ENCODE data around the gene TMED5. TPM values are rescaled to one million over a fixed set of nuclear protein-coding genes. Genes with fewer than 3 reads are reported as not detected.

The TMED5 gene
- total RNA-seq, 4 donors from 2014 or later = 37.7 to 62.3 (median 40.2) TPM

- Histone ChIP-seq H3K36me3 (peaks cover 32% of the 10 kb centered on the region), H3K4me1 (no peaks in the 10 kb centered on the region), H3K27me3 (no peaks in the 10 kb centered on the region), H3K9me3 (no peaks in the 10 kb centered on the region), H3K27ac (no peak overlapping the region), H3K4me3 (no peak overlapping the region)
- WGBS = 94% methylated on average over 4 of the region's 4 CpGs
- TF ChIP-seq CTCF (IDR thresholded peaks at IDR 0.05) = no peak
- no peak for TF ChIP-seq POLR2AphosphoS5 (IDR thresholded peaks at IDR 0.05)
- TF ChIP-seq POLR2A (IDR thresholded peaks at IDR 0.05) = no peak
- no peak for TF ChIP-seq EP300 (IDR thresholded peaks at IDR 0.05)
- no peak for DNase-seq (ENCODE audit: low spot score in 2 of 2)
These were observed 56.9 kb downstream of the TMED5 start for GRCh38 chr1:93123201-93123783.

- no peak for DNase-seq (ENCODE audit: low spot score in 2 of 2)
- Histone ChIP-seq H3K9me3 (no peaks in the 10 kb centered on the region), H3K27ac (no peak overlapping the region), H3K36me3 (peaks cover 41% of the 10 kb centered on the region), H3K27me3 (no peaks in the 10 kb centered on the region), H3K4me1 (no peaks in the 10 kb centered on the region), H3K4me3 (no peak overlapping the region)
- TF ChIP-seq POLR2AphosphoS5 (IDR thresholded peaks at IDR 0.05) (no peak), POLR2A (IDR thresholded peaks at IDR 0.05) (no peak), EP300 (IDR thresholded peaks at IDR 0.05) (no peak), CTCF (IDR thresholded peaks at IDR 0.05) (no peak)
These were observed 59.6 kb downstream of the TMED5 start for GRCh38 chr1:93120614-93121013.

- TF ChIP-seq POLR2AphosphoS5 (IDR thresholded peaks at IDR 0.05) (no peak), EP300 (IDR thresholded peaks at IDR 0.05) (no peak), POLR2A (IDR thresholded peaks at IDR 0.05) (no peak), CTCF (IDR thresholded peaks at IDR 0.05) (no peak)
- no peak overlapping the region for H3K4me3 ChIP-seq
- H3K9me3 ChIP-seq = no peaks in the 10 kb centered on the region
- H3K27me3 ChIP-seq = no peaks in the 10 kb centered on the region
- peaks cover 21% of the 10 kb centered on the region for H3K36me3 ChIP-seq
- H3K4me1 ChIP-seq = no peaks in the 10 kb centered on the region
- DNase-seq (ENCODE audit: low spot score in 2 of 2) = no peak
- no peak overlapping the region for H3K27ac ChIP-seq
- WGBS = 91% methylated on average over 2 of the region's 2 CpGs
These were observed 65.8 kb downstream of the TMED5 start for GRCh38 chr1:93114391-93114790.

DNA sequence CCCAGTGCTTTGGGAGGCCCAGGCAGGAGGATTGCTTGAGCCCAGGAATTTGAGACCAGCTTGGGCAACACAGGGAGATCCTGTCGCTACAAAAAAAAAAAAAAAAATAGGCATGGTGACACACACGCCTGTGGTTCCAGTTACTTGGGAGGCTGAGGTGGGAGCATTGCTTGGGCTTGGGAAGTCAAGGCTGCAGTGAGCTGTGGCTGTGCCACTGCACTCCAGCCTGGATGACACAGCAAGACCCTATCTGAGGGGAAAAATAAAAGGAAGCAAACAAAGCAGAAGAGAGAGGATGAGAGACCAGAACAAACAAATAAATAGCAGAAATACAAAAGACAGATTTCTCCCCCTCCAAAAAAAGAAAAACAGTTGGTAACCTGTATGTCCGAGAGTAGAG lies 67.1 kb downstream of the TMED5 start:
- Histone ChIP-seq H3K27ac (no peak overlapping the region), H3K4me1 (no peaks in the 10 kb centered on the region), H3K9me3 (no peaks in the 10 kb centered on the region), H3K27me3 (no peaks in the 10 kb centered on the region), H3K36me3 (peaks cover 13% of the 10 kb centered on the region), H3K4me3 (no peak overlapping the region)
- TF ChIP-seq POLR2AphosphoS5 (IDR thresholded peaks at IDR 0.05) = no peak
- no peak for TF ChIP-seq CTCF (IDR thresholded peaks at IDR 0.05)
- no peak for TF ChIP-seq EP300 (IDR thresholded peaks at IDR 0.05)
- TF ChIP-seq POLR2A (IDR thresholded peaks at IDR 0.05) = no peak
- 97% methylated on average over 3 of the region's 3 CpGs for WGBS
- no peak for DNase-seq (ENCODE audit: low spot score in 2 of 2)

GRCh38 chr1:93111561-93111960 lies 68.7 kb downstream of the TMED5 start:
- no peaks in the 10 kb centered on the region for H3K4me1 ChIP-seq
- DNase-seq (ENCODE audit: low spot score in 2 of 2) = no peak
- TF ChIP-seq POLR2A (IDR thresholded peaks at IDR 0.05) = no peak
- TF ChIP-seq EP300 (IDR thresholded peaks at IDR 0.05) = no peak
- TF ChIP-seq CTCF (IDR thresholded peaks at IDR 0.05) = no peak
- TF ChIP-seq POLR2AphosphoS5 (IDR thresholded peaks at IDR 0.05) = no peak
- H3K36me3 ChIP-seq = peaks cover 11% of the 10 kb centered on the region
- H3K4me3 ChIP-seq = no peak overlapping the region
- H3K27me3 ChIP-seq = no peaks in the 10 kb centered on the region
- H3K27ac ChIP-seq = no peak overlapping the region
- H3K9me3 ChIP-seq = no peaks in the 10 kb centered on the region
